AG10803 (cell line): Measurements from ENCODE around the gene RPS28.

ENCODE experiments used
- DNase-seq: peaks from one replicate; pipeline ENCODE4 v3.0.0; 2010; ENCODE audit warnings: low read depth
- H3K4me3 ChIP-seq: 2 replicates; pipeline ENCODE4 v1.5.1; 2011; ENCODE audit warnings: mild to moderate bottlenecking, low read length, control low read depth
- TF ChIP-seq, protein P1 (sequence below): conservative IDR thresholded peaks from 2 replicates; pipeline ENCODE4 v1.5.1; 2011; ENCODE audit warnings: mild to moderate bottlenecking, low read length, control low read depth, inconsistent platforms

The RPS28 gene

GRCh38 chr19:8324186-8325050 is 3.1 kb downstream of the RPS28 start:
- TF ChIP-seq, protein P1, sequence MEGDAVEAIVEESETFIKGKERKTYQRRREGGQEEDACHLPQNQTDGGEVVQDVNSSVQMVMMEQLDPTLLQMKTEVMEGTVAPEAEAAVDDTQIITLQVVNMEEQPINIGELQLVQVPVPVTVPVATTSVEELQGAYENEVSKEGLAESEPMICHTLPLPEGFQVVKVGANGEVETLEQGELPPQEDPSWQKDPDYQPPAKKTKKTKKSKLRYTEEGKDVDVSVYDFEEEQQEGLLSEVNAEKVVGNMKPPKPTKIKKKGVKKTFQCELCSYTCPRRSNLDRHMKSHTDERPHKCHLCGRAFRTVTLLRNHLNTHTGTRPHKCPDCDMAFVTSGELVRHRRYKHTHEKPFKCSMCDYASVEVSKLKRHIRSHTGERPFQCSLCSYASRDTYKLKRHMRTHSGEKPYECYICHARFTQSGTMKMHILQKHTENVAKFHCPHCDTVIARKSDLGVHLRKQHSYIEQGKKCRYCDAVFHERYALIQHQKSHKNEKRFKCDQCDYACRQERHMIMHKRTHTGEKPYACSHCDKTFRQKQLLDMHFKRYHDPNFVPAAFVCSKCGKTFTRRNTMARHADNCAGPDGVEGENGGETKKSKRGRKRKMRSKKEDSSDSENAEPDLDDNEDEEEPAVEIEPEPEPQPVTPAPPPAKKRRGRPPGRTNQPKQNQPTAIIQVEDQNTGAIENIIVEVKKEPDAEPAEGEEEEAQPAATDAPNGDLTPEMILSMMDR: no peak; the same call in 1 of the 2 replicates
- no peak overlapping the region for H3K4me3 ChIP-seq
- no peak for DNase-seq

- no peak overlapping the region for H3K4me3 ChIP-seq
- TF ChIP-seq, protein P1: no peak
- DNase-seq: no peak
These were observed 4.2 kb downstream of the RPS28 start for GRCh38 chr19:8325454-8325853.

GRCh38 chr19:8329996-8330395 is 8.7 kb downstream of the RPS28 start:
- DNase-seq: no peak
- TF ChIP-seq, protein P1: no peak
- H3K4me3 ChIP-seq: no peak overlapping the region

DNA sequence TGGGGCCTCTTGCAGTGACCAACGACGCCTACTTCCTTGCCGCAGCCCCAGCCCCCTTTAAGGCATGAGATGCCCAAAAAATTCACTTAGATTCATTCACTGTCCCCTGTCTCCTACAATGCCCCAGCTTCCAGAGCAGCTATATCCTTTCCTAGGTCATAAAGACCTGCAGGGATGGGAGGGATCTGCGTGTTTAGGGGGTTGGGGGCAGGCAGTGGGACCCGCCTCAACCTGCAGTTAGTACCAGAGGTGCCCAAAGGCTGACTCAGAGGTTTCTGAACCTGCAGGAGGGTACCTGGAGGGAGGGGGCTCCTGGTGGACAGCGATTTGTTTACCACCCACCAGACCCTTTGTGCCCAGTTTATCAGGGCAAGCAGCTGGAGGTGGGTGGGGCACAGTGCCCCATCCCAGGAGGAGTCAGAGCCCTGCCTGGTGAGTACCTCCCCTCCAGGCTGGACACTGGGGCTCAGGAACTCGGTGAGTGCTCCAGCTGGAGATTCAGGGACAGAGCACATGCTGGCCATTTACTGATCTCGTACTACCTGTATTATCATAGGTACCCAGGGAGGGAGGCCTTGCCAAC is 10.1 kb downstream of the RPS28 start:
- no peak for DNase-seq
- TF ChIP-seq, protein P1: no peak
- H3K4me3 ChIP-seq: no peak overlapping the region

- TF ChIP-seq, protein P1: no peak
- no peak overlapping the region for H3K4me3 ChIP-seq
- no peak for DNase-seq
These were observed 11.9 kb downstream of the RPS28 start for GRCh38 chr19:8332976-8333766.

- no peak for DNase-seq
- no peak overlapping the region for H3K4me3 ChIP-seq
- TF ChIP-seq, protein P1: no peak
These were observed 12.6 kb downstream of the RPS28 start for GRCh38 chr19:8333767-8334457.
